ENCODE measurements around the gene TFPI. TPM values are rescaled to one million over a fixed set of nuclear protein-coding genes. Genes with fewer than 3 reads are reported as not detected.
A peak's percentile ranks its signal among the peaks of the same experiment; 100 is the strongest.

Gene TFPI
- polyA plus RNA-seq, 2 donors, result 4.5 to 6.8 TPM

GRCh38 chr2:187475499-187476248 is 78.6 kb downstream of the TFPI start:
- Histone ChIP-seq H3K4me3 (ENCODE audit: low read depth in 1 of 2, low read length in 2 of 2) (no peak overlapping the region), H3K36me3 (ENCODE audit: control insufficient read depth in 2 of 2, insufficient read depth in 2 of 2, low read length in 1 of 2) (no peaks in the 10 kb centered on the region), H3K27ac (ENCODE audit: low read depth in 2 of 2, low read length in 1 of 2) (no peak overlapping the region), H3K27me3 (ENCODE audit: control insufficient read depth in 1 of 2, insufficient read depth in 2 of 2, low read length in 2 of 2) (no peaks in the 10 kb centered on the region), H3K4me1 (ENCODE audit: control insufficient read depth in 2 of 2, insufficient read depth in 2 of 2, low read length in 1 of 2) (no peaks in the 10 kb centered on the region), H3K9me3 (ENCODE audit: control insufficient read depth in 2 of 2, insufficient read depth in 1 of 2, low read depth in 1 of 2, low read length in 1 of 2) (no peaks in the 10 kb centered on the region)
- 63 to 74% methylated on average over 2 of the region's 2 CpGs for WGBS, 2 donors

- no peaks in the 10 kb centered on the region for H3K9me3 ChIP-seq (ENCODE audit: control insufficient read depth in 2 of 2, insufficient read depth in 1 of 2, low read depth in 1 of 2, low read length in 1 of 2)
- H3K4me3 ChIP-seq (ENCODE audit: low read depth in 1 of 2, low read length in 2 of 2), result no peak overlapping the region
- peak overlapping the region in 1 of 2 donors; percentile 3 for H3K27ac ChIP-seq (ENCODE audit: low read depth in 2 of 2, low read length in 1 of 2)
- 72% methylated on average over 2 of the region's 2 CpGs for WGBS, 2 donors
- no peaks in the 10 kb centered on the region for H3K4me1 ChIP-seq (ENCODE audit: control insufficient read depth in 2 of 2, insufficient read depth in 2 of 2, low read length in 1 of 2)
- H3K36me3 ChIP-seq (ENCODE audit: control insufficient read depth in 2 of 2, insufficient read depth in 2 of 2, low read length in 1 of 2), result no peaks in the 10 kb centered on the region
- no peaks in the 10 kb centered on the region for H3K27me3 ChIP-seq (ENCODE audit: control insufficient read depth in 1 of 2, insufficient read depth in 2 of 2, low read length in 2 of 2)
Observed at GRCh38 chr2:187470698-187471097, 83.5 kb downstream of the TFPI start.

GRCh38 chr2:187469538-187469937 is 84.7 kb downstream of the TFPI start:
- H3K4me3 ChIP-seq (ENCODE audit: low read depth in 1 of 2, low read length in 2 of 2), result no peak overlapping the region
- no peaks in the 10 kb centered on the region for H3K27me3 ChIP-seq (ENCODE audit: control insufficient read depth in 1 of 2, insufficient read depth in 2 of 2, low read length in 2 of 2)
- H3K9me3 ChIP-seq (ENCODE audit: control insufficient read depth in 2 of 2, insufficient read depth in 1 of 2, low read depth in 1 of 2, low read length in 1 of 2), result no peaks in the 10 kb centered on the region
- H3K36me3 ChIP-seq (ENCODE audit: control insufficient read depth in 2 of 2, insufficient read depth in 2 of 2, low read length in 1 of 2), result no peaks in the 10 kb centered on the region
- no peak overlapping the region for H3K27ac ChIP-seq (ENCODE audit: low read depth in 2 of 2, low read length in 1 of 2)
- H3K4me1 ChIP-seq (ENCODE audit: control insufficient read depth in 2 of 2, insufficient read depth in 2 of 2, low read length in 1 of 2), result no peaks in the 10 kb centered on the region

- H3K27me3 ChIP-seq (ENCODE audit: control insufficient read depth in 1 of 2, insufficient read depth in 2 of 2, low read length in 2 of 2), result no peaks in the 10 kb centered on the region
Observed at GRCh38 chr2:187468262-187468661, 86.0 kb downstream of the TFPI start.

GRCh38 chr2:187466129-187466792 is 88.0 kb downstream of the TFPI start:
- no peaks in the 10 kb centered on the region for H3K27me3 ChIP-seq (ENCODE audit: control insufficient read depth in 1 of 2, insufficient read depth in 2 of 2, low read length in 2 of 2)
- 79 to 88% methylated on average over 2 of the region's 2 CpGs for WGBS, 2 donors
- H3K4me3 ChIP-seq (ENCODE audit: low read depth in 1 of 2, low read length in 2 of 2), result no peak overlapping the region
- no peaks in the 10 kb centered on the region for H3K4me1 ChIP-seq (ENCODE audit: control insufficient read depth in 2 of 2, insufficient read depth in 2 of 2, low read length in 1 of 2)
- H3K27ac ChIP-seq (ENCODE audit: low read depth in 2 of 2, low read length in 1 of 2), result no peak overlapping the region
- H3K36me3 ChIP-seq (ENCODE audit: control insufficient read depth in 2 of 2, insufficient read depth in 2 of 2, low read length in 1 of 2), result no peaks in the 10 kb centered on the region
- H3K9me3 ChIP-seq (ENCODE audit: control insufficient read depth in 2 of 2, insufficient read depth in 1 of 2, low read depth in 1 of 2, low read length in 1 of 2), result peaks cover 0 to 4% of the 10 kb centered on the region in 2 donors

More at GRCh38 chr2:187468262-187468661, 86.0 kb downstream of the TFPI start:
- no peak overlapping the region for H3K27ac ChIP-seq (ENCODE audit: low read depth in 2 of 2, low read length in 1 of 2)
- H3K4me1 ChIP-seq (ENCODE audit: control insufficient read depth in 2 of 2, insufficient read depth in 2 of 2, low read length in 1 of 2), result no peaks in the 10 kb centered on the region
- H3K9me3 ChIP-seq (ENCODE audit: control insufficient read depth in 2 of 2, insufficient read depth in 1 of 2, low read depth in 1 of 2, low read length in 1 of 2), result no peaks in the 10 kb centered on the region
- no peaks in the 10 kb centered on the region for H3K36me3 ChIP-seq (ENCODE audit: control insufficient read depth in 2 of 2, insufficient read depth in 2 of 2, low read length in 1 of 2)
- H3K4me3 ChIP-seq (ENCODE audit: low read depth in 1 of 2, low read length in 2 of 2), result no peak overlapping the region

GRCh38 chr2:187462839-187463238 is 91.4 kb downstream of the TFPI start:
- Histone ChIP-seq H3K4me3 (ENCODE audit: low read depth in 1 of 2, low read length in 2 of 2) (no peak overlapping the region), H3K9me3 (ENCODE audit: control insufficient read depth in 2 of 2, insufficient read depth in 1 of 2, low read depth in 1 of 2, low read length in 1 of 2) (peaks cover 0 to 4% of the 10 kb centered on the region in 2 donors), H3K27ac (ENCODE audit: low read depth in 2 of 2, low read length in 1 of 2) (no peak overlapping the region), H3K36me3 (ENCODE audit: control insufficient read depth in 2 of 2, insufficient read depth in 2 of 2, low read length in 1 of 2) (no peaks in the 10 kb centered on the region), H3K4me1 (ENCODE audit: control insufficient read depth in 2 of 2, insufficient read depth in 2 of 2, low read length in 1 of 2) (no peaks in the 10 kb centered on the region), H3K27me3 (ENCODE audit: control insufficient read depth in 1 of 2, insufficient read depth in 2 of 2, low read length in 2 of 2) (no peaks in the 10 kb centered on the region)
- WGBS, 2 donors, result 32 to 37% methylated on average over 4 of the region's 4 CpGs

GRCh38 chr2:187461294-187462261 is 92.7 kb downstream of the TFPI start:
- no peaks in the 10 kb centered on the region for H3K27me3 ChIP-seq (ENCODE audit: control insufficient read depth in 1 of 2, insufficient read depth in 2 of 2, low read length in 2 of 2)
- 69 to 85% methylated on average over 28 of the region's 28 CpGs for WGBS, 2 donors
- peak overlapping the region in 1 of 2 donors; percentile 31 for H3K27ac ChIP-seq (ENCODE audit: low read depth in 2 of 2, low read length in 1 of 2)
- H3K4me1 ChIP-seq (ENCODE audit: control insufficient read depth in 2 of 2, insufficient read depth in 2 of 2, low read length in 1 of 2), result no peaks in the 10 kb centered on the region
- H3K9me3 ChIP-seq (ENCODE audit: control insufficient read depth in 2 of 2, insufficient read depth in 1 of 2, low read depth in 1 of 2, low read length in 1 of 2), result peaks cover 0 to 4% of the 10 kb centered on the region in 2 donors
- H3K36me3 ChIP-seq (ENCODE audit: control insufficient read depth in 2 of 2, insufficient read depth in 2 of 2, low read length in 1 of 2), result no peaks in the 10 kb centered on the region
- peak overlapping the region; percentile 9 to 22 for H3K4me3 ChIP-seq (ENCODE audit: low read depth in 1 of 2, low read length in 2 of 2)

- Histone ChIP-seq H3K9me3 (ENCODE audit: control insufficient read depth in 2 of 2, insufficient read depth in 1 of 2, low read depth in 1 of 2, low read length in 1 of 2) (peaks cover 0 to 4% of the 10 kb centered on the region in 2 donors), H3K4me1 (ENCODE audit: control insufficient read depth in 2 of 2, insufficient read depth in 2 of 2, low read length in 1 of 2) (no peaks in the 10 kb centered on the region), H3K27ac (ENCODE audit: low read depth in 2 of 2, low read length in 1 of 2) (no peak overlapping the region), H3K27me3 (ENCODE audit: control insufficient read depth in 1 of 2, insufficient read depth in 2 of 2, low read length in 2 of 2) (no peaks in the 10 kb centered on the region), H3K36me3 (ENCODE audit: control insufficient read depth in 2 of 2, insufficient read depth in 2 of 2, low read length in 1 of 2) (no peaks in the 10 kb centered on the region), H3K4me3 (ENCODE audit: low read depth in 1 of 2, low read length in 2 of 2) (no peak overlapping the region)
- WGBS, 2 donors, result 59 to 61% methylated on average over 2 of the region's 2 CpGs
Observed at GRCh38 chr2:187459256-187459655, 95.0 kb downstream of the TFPI start.

- 82 to 84% methylated on average over 1 of the region's 1 CpG for WGBS, 2 donors
- Histone ChIP-seq H3K36me3 (ENCODE audit: control insufficient read depth in 2 of 2, insufficient read depth in 2 of 2, low read length in 1 of 2) (no peaks in the 10 kb centered on the region), H3K4me1 (ENCODE audit: control insufficient read depth in 2 of 2, insufficient read depth in 2 of 2, low read length in 1 of 2) (no peaks in the 10 kb centered on the region)
Observed at GRCh38 chr2:187453078-187453641, 101.1 kb downstream of the TFPI start.

More at GRCh38 chr2:187453078-187453641, 101.1 kb downstream of the TFPI start:
- Histone ChIP-seq H3K9me3 (ENCODE audit: control insufficient read depth in 2 of 2, insufficient read depth in 1 of 2, low read depth in 1 of 2, low read length in 1 of 2) (no peaks in the 10 kb centered on the region), H3K27me3 (ENCODE audit: control insufficient read depth in 1 of 2, insufficient read depth in 2 of 2, low read length in 2 of 2) (no peaks in the 10 kb centered on the region), H3K4me3 (ENCODE audit: low read depth in 1 of 2, low read length in 2 of 2) (no peak overlapping the region), H3K27ac (ENCODE audit: low read depth in 2 of 2, low read length in 1 of 2) (no peak overlapping the region)

Data from esophagus (tissue), 2 donors.